ENCODE data around the gene SPRR1A.

The SPRR1A gene

DNA sequence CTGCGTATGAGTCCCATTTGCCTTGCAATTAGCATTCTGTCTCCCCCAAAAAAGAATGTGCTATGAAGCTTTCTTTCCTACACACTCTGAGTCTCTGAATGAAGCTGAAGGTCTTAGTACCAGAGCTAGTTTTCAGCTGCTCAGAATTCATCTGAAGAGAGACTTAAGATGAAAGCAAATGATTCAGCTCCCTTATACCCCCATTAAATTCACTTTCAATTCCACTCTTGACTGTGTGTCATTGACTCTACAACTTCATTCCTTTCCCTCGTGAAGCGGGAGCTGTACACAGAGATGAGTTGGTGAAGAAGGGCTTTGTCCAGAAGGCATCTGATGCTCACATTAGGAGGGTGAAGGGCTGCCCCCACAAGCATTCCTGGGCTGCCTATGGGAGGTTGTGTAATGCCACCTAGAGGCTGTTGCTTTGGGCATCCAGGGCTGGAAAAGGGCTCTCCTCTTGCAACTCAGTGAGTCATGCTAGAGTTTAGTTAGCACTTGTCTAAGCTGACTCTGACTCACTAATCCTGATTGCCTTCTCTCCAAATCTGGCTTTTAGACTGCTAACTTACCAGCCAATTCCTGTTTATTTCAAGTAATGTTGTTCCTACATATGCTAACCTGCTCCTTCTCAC lies 48.9 kb downstream of the SPRR1A start:
- DNase-seq, result peak; percentile 33

GRCh38 chr1:153035211-153035610 lies 51.3 kb downstream of the SPRR1A start:
- DNase-seq, result no peak

Measured in DMS79 (cell line).